HG02870 (cell line): ENCODE measurements around the gene WASF3.
"Not testable (repeated sequence)": the region's sequence is repeated elsewhere in the genome, so short reads cannot be mapped to it uniquely, and the experiment has no call there.

Experiments
- ATAC-seq: cut with Tn5 transposase; IDR thresholded peaks from one replicate; pipeline ENCODE4 v1.9.1; 2021; ENCODE audit warnings: mild to moderate bottlenecking, moderate library complexity; ENCODE audit not compliant: unreplicated experiment

WASF3 gene

DNA sequence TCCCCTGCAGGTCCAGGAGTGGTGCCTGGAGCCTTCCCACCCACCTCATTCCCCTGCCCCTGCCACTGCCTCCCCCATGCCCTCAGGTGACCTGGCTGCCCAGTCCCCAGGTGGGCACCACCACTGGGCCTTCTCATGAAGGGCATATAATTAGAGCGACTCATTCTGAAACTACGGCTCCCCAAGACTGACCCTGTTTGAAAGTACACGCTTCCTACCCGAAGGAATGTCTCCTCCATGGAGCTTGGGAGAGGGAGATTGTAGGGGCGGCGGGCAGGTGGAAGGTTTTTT is 150.5 kb downstream of the WASF3 start:
- ATAC-seq = no peak

DNA sequence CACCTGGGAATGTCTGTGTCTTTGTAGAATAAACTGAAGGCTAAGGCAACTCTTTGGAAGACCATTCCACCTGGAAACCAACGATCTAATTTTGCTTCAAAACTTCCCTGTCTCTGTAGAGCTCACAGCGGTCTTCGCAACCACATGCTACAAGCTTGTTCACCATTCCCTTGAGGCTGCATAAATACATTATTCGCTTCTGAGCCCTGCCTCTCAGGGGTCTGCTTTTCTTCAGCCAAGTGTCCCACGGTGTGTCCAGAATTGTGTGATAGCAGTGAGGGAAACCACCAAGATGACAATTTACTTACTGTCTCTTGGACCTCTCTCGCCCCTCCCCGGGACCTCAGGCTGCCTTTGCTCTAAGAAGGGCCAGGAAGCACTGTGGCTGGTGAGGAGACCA is 152.0 kb downstream of the WASF3 start:
- no peak for ATAC-seq

DNA sequence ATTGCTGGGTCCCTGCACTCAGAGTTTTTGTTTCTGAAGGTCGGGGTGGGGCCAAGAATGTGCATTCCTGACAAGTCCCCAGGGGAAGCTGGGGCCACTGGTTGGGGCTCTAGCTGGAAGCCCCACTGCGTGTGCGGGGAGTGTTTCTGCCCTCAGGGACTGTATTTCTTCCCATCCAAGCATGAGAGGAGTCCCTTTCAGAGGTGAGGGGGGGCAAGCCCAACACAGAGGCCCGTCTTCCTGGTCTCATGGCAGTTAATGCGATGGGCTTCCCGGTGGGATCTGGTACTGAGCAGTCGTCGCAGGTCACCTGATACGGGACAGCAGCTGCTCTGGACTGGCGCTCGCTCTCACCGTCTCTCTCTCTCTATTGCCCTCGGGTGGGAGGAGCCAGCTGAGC is 152.7 kb downstream of the WASF3 start:
- no peak for ATAC-seq

DNA sequence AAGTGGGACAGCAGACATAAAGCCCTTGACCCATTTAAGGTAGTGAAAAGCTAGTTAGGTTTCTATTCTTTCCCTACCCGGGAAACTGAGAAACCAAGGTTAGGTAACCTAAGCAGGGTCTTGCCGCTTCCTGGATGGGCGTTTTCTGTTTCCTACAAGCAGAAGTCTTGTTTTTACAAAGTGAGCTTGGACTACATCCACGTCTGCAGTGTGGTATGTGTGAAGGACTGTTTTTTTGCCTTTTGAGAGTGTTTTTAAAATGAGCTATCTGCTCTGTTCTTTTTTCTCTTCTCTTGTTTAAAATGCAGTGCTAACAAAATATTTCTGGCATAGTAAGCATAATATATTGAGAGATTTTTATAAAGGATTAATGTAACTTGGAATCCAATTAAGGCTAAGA is 153.7 kb downstream of the WASF3 start:
- ATAC-seq = no peak

DNA sequence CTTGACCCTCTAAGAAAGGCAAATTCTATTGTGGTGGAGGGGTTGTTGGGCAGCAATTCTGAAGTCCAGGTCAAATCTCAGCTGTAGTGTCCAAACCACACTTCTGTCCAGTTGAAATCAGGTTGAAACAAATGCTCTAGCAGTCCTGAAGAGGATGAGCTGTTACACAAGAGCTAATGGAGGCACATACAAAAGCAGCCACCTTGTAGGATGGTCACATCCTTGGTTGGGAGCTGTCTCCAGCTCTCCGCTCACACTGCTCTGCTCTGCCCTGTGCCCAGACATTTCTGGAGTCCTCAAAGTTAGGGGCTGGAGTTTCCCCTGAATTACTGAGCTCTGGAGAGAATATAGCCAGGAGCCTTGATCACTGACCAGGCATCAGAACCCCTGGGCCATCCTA is 155.9 kb downstream of the WASF3 start:
- no peak for ATAC-seq

DNA sequence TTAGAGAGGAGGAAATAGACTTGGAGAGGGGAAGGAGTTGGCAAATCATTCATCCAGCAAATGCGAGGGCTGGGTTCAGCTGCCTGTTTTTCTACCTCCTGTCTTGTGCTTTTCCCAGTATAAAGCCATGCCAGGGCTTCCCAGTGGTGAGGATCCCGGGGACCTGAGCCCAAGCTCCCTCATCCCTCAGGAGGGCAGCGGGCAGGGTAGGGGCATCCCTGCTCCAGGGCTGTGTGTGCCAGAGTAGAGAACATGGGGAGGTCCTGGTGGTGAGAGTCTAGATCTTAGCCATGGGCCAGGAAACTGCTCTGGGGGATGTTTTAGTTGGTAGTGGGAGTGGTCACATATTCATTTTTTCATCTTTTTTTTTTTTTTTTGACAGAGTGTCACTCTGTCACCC is 159.5 kb downstream of the WASF3 start:
- ATAC-seq = no peak

DNA sequence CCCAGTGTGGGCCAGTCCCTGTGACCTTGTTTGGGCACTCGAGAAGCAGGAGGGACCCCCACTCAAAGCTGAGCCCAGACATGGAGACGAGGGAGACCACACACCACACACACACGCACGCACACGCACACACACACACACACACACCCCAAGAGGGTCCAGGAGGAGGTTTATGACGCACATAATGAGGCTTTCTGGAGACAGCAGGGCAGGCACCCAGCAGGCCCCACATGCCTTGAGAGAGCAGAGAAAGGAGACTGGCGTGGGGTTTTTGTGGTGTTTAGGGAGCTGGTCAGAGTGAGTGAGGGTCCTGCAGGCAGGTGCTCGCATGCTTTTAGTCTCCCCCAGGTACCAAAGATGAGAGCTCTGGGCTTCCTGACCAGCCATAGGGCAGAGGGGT is 160.7 kb downstream of the WASF3 start:
- no peak for ATAC-seq

DNA sequence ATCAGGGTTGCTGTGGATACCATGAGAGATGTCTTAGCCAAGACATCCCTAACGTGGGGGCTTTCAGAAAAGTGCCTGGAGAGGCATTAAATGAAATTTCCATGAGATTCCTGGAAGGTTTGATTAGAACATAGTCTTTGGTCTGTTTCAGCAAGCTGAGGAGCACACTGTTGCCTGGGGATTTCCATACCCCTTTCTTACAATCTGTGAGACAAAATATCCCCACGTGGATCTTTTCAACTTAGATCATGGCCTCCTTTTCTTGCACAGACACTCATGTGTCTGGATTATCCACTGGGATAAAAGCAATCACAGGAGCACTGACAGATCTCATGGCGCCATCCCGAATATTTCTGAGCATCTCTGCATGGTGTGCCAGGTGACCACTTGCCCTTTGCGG is 161.4 kb downstream of the WASF3 start:
- ATAC-seq = no peak

DNA sequence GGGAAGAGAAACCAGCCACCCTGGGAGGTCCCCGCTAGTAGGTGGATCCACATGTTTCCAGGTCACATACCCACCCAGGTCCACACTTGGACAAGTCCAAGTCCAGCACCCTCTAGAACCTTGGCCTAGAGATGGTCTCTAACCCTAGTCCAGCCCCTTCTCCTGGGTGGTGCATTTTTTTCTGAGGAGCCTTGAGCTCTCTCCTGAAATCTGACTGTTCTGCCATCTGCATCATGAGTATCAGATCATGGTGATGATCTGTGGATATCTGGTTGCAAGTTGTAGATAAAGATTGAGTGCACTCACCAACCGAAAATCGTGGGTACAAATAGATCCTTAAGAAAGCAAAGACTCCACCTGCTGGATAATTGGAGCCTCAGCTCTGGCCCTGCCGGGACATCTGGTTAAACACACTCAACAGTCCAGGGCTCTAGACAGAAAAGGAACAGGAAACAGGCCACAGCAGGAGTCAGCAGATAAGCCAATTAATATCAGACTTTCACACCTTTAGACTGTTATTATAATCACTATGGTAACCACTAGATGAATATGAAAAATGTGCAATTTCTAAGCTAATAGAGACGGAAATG is 162.0 kb downstream of the WASF3 start:
- ATAC-seq = no peak

DNA sequence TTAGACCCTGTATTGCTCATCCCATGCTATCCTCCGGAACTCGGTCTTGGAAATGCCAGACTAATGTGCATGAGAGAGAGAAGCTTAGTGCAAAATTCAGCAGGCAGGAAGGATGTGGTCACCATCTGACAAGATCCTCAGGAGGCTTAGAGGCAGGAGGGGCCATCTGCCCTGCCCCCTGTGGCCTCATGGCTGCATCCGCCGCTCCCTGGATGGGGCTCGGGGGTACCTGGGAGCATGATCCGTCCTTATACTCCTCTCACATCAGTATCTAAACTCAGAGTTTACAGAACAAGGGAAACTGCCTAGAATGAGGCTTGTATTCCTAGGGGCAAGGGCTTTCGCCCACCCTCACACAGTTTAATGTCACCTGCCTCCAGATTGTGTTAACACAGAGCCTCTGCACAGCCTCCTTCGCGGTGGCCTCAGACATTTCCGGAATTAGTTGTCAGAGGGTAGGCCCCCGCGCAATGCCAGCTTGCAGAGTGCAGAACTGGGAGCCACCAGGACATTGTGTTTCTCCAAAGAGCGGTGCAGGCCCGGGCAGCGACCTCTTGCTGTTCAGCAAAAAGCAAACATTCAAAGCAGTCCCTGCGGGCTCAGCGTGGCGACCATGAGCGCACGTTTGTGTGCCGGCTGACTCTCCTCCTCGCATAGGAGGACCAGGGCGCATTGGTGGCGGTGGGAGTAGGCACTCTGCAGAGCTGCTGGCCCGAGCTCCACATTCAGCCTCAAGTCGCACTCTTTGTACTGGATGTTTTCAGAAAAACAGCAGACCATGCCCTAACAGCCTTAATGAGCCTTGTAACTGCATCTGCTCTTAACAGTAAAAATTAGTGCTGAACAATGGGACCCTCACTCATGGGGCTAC is 164.0 kb downstream of the WASF3 start:
- no peak for ATAC-seq

DNA sequence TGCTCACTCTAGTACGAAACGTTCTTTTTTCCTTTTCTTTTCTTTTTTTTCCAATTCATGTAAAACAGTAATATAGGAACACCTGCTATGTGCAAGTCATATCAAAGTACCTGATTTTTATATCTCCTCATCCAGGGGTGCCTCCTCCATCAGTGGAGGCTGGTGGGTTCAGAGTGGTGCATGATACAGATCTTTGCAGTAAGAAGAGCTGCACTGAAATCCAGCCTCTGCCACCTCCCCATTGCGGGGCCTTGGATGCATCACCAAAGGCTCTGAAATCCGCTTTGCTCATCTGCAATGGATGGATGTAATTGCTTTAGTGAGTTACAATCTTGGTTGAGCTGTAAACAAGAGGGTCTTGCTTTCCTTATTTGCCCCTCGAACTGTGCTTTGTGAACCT is 164.8 kb downstream of the WASF3 start:
- ATAC-seq = no peak

DNA sequence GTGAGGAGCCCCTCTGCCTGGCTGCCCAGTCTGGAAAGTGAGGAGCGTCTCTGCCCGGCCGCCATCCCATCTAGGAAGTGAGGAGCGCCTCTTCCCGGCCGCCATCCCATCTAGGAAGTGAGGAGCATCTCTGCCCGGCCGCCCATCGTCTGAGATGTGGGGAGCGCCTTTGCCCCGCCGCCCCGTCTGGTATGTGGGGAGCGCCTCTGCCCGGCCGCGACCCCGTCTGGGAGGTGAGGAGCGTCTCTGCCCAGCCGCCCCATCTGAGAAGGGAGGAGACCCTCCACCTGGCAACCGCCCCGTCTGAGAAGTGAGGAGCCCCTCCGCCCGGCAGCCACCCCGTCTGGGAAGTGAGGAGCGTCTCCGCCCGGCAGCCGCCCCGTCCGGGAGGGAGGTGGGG is 166.1 kb downstream of the WASF3 start:
- not testable (repeated sequence) for ATAC-seq

DNA sequence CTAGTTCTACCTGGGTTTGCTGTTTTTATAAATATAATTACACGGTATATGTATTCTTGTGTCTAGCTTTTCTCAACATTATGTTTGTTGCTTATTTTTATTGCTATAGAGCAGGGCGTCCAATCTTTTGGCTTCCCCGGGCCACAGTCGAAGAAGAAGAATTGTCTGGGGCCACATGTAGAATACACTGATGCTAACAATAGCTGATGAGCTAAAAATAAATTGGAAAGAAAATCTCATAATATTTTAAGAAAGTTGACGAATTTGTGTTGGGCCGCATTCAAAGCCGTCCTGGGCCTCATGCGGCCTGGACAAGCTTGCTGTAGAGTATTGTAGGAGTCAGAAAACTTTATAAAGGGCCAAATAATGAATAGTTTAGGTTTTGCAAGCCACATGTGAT is 169.2 kb downstream of the WASF3 start:
- ATAC-seq = no peak

DNA sequence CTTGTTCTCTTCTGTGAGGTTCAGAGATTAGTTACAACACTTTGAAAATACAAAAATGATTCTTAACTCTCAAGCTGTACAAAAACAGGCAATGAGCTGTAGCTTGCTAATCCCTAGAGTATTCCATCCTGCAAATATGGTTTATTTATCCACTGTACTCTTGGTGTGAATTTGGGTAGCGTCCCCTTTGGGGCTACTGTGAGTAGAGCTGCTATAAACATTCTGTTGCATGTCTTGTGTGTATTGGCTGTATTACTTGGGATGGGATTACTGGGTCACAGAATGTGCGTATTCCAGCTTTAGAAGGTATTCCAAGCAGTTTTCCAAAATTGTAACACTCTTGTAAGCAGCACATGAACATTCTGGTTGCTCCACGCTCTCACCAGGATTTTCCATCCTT is 169.6 kb downstream of the WASF3 start:
- ATAC-seq = no peak

DNA sequence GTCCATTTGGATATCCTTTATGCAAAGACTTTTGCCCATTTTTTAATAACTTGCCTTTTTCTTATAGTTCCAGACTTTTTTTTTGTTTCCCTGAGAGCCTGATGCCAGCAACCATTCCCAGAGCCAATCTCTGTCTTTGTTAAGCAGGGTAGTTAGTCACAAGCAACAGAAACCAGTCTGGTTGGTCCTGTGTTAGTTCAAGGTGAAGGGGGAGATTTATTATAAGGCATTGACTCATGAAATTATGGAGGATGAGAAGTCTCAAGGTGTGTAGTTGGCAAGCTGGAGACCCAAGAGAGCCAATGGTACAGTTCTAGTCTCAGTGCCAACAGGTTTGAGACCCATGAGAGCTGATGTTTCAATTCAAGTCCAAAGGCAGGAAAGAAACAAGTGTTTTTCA is 170.2 kb downstream of the WASF3 start:
- ATAC-seq = no peak

DNA sequence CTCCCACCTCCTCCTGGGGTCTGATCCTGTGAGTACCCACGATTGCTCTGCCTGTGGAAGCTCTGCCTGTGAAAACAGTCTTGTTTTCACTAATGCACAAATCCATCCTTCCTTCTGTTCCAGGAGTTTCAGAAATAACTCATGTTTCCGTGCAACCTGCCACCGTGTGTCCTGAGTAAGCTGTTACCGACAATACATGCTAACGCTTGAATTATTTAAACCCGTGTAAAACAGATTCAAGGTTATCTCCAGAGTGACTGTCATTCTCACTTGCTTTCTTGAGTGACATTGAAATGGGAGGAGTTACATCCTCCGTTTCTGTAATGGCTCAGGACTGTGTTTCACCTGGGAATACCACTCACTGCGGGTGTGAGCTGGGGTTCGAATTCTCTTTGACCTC is 178.2 kb downstream of the WASF3 start:
- no peak for ATAC-seq
